Measurements from ENCODE around the gene TMEM269.

Gene TMEM269

DNA sequence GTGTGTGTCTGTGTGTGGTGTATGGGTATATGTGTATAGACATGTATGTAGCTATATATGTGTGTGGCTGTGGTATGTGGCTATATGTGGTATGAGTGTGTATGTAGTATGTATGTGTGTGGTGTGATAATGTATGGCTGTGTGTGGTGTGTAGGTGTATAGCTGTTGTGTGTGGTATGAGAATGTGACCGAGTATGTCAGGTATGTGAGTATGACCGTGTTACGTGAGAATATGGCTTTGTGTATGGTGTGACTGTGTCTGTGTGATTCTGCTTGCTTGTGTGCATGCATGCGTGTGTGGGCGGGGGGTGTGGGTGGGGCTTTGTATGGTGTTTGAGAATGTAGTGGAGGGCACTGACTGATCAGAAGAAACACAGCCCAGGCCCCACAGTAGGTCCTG, 65.2 kb downstream of the TMEM269 start:
- no peak for TF ChIP-seq CTCF (IDR thresholded peaks at IDR 0.05)
